Stomach smooth muscle (tissue), 2 donors: Measurements from ENCODE around the gene TUBA8.
"Not testable (repeated sequence)": the region's sequence is repeated elsewhere in the genome, so short reads cannot be mapped to it uniquely, and the experiment has no call there.

Experiments used
- H3K27ac ChIP-seq: one replicate; pipeline ENCODE4 v1.7.0; 2013; ENCODE audit warnings: mild to moderate bottlenecking, low read length, inconsistent platforms
- H3K27me3 ChIP-seq, 2 donors: one replicate each; pipeline ENCODE4 v1.7.0; 2013; ENCODE audit warnings: low read length in 2 of 2; ENCODE audit not compliant: insufficient read depth in 2 of 2, control insufficient read depth in 1 of 2
- H3K36me3 ChIP-seq, 2 donors: one replicate each; pipeline ENCODE4 v1.7.0; 2013; ENCODE audit warnings: low read length in 2 of 2; ENCODE audit not compliant: control insufficient read depth in 2 of 2, insufficient read depth in 2 of 2
- H3K4me1 ChIP-seq: one replicate; pipeline ENCODE4 v1.7.0; 2013; ENCODE audit warnings: low read length; ENCODE audit not compliant: control insufficient read depth, insufficient read depth
- H3K4me3 ChIP-seq, 2 donors: one replicate each; pipeline ENCODE4 v1.7.0; 2013; ENCODE audit warnings: low read length in 2 of 2
- H3K9ac ChIP-seq, 2 donors: one replicate each; pipeline ENCODE4 v1.7.0; 2013; ENCODE audit warnings: low read length in 2 of 2, mild to moderate bottlenecking in 1 of 2
- H3K9me3 ChIP-seq, 2 donors: one replicate each; pipeline ENCODE4 v1.7.0; 2013; ENCODE audit warnings: low read length in 2 of 2; ENCODE audit not compliant: control insufficient read depth in 2 of 2
- donor health status: healthy.
- donor health status: Pancreatic carcinoma.

Gene TUBA8

DNA sequence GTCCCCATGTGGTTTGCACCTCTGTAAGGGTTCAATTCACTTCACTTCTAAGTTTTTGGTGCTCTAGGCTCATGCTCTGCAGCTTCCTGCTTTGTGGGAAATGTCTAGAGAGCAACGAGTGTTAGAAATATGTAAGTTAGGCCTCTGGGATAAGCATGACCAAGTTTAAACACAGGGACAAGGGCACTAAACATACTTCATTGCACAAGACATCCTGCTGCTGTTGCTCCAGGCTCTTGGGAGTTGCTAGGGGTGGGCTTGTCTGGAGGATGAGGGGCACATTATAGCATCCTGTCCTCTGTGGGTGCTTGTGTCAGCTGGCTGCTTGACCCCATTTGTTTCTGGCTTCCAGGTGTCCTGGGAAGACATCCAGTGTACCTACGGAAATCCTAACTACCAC is 62.8 kb downstream of the TUBA8 start:
- H3K9me3 ChIP-seq, H3K27me3 ChIP-seq, H3K27ac ChIP-seq, H3K4me1 ChIP-seq, H3K36me3 ChIP-seq, H3K4me3 ChIP-seq, H3K9ac ChIP-seq: not testable (repeated sequence)
